SK-N-SH (cell line): Measurements from ENCODE around the gene ABHD16A. TPM values are rescaled to one million over a fixed set of nuclear protein-coding genes. Genes with fewer than 3 reads are reported as not detected.

Experiments used
- CTCF ChIA-PET: fragments of 300-600, 350-600 bp; formaldehyde crosslinking; extraction: SDS; loops from one replicate; lab custom pipeline; 2021; lab: Yijun Ruan, JAX
- POLR2A ChIA-PET: fragments of 350-600 bp; sonication (Branson Sonifier 250); formaldehyde crosslinking; extraction: SDS; loops from one replicate; lab custom pipeline; 2020; ENCODE audit warnings: antibody characterized with exemption, inconsistent platforms; lab: Yijun Ruan, JAX
- DNase-seq: peaks from one replicate; pipeline ENCODE4 v3.0.0; 2012
- H2AFZ ChIP-seq: fragments of 200-600 bp; sonication (generic); 2 replicates; pipeline ENCODE4 v1.8.1; 2016; ENCODE audit warnings: antibody characterized with exemption, mild to moderate bottlenecking, low read depth
- H3F3A ChIP-seq: fragments of 200-600 bp; sonication (generic); replicated peaks from 2 replicates; pipeline ENCODE3; 2016; ENCODE audit warnings: antibody characterized with exemption, mild to moderate bottlenecking; ENCODE audit not compliant: insufficient read depth
- H3K27ac ChIP-seq, 2 experiments: fragments of 200-500 bp in 1 of 2; fragments of 200-600 bp in 1 of 2; sonication (Bioruptor generic) in 1 of 2; sonication (generic), shearing (Covaris generic) in 1 of 2; 2 replicates each; pipeline versions ENCODE4 v1.5.1 to v1.6.1; 2014 to 2016; ENCODE audit warnings: low read depth in 2 of 2, inconsistent platforms in 1 of 2, low read length in 1 of 2, mild to moderate bottlenecking in 1 of 2, mixed read lengths in 1 of 2
- H3K27me3 ChIP-seq: fragments of 200-600 bp; sonication (generic), shearing (Covaris generic); 2 replicates; pipeline ENCODE4 v1.6.1; 2016; ENCODE audit warnings: mixed run types; ENCODE audit not compliant: insufficient read depth
- H3K36me3 ChIP-seq, 2 experiments: fragments of 200-500 bp in 1 of 2; fragments of 200-600 bp in 1 of 2; sonication (Bioruptor generic) in 1 of 2; sonication (generic) in 1 of 2; replicated peaks in 1 of 2; 2 replicates each; pipeline versions ENCODE3 to v1.5.1; 2014 to 2016; ENCODE audit warnings: low read length in 1 of 2, mild to moderate bottlenecking in 1 of 2; ENCODE audit not compliant: insufficient read depth in 2 of 2, control insufficient read depth in 1 of 2
- H3K4me1 ChIP-seq, 2 experiments: fragments of 200-500 bp in 1 of 2; fragments of 200-600 bp in 1 of 2; sonication (Bioruptor generic) in 1 of 2; sonication (generic), shearing (Covaris generic) in 1 of 2; 2 replicates each; pipeline versions ENCODE4 v1.5.1 to v1.6.1; 2014 to 2016; ENCODE audit warnings: low read depth in 1 of 2, low read length in 1 of 2, mixed run types in 1 of 2; ENCODE audit not compliant: insufficient read depth in 2 of 2, control insufficient read depth in 1 of 2
- H3K4me2 ChIP-seq: fragments of 200-600 bp; sonication (generic), shearing (Covaris generic); 2 replicates; pipeline ENCODE4 v1.6.1; 2017; ENCODE audit warnings: mixed run types
- H3K4me3 ChIP-seq, 2 experiments: fragments of 200-500 bp in 1 of 2; fragments of 200-600 bp in 1 of 2; sonication (Bioruptor generic) in 1 of 2; sonication (generic), shearing (Covaris generic) in 1 of 2; 2 replicates each; pipeline versions ENCODE4 v1.5.1 to v1.8.1; 2014 to 2016; ENCODE audit warnings: low read depth in 2 of 2, inconsistent platforms in 1 of 2, low read length in 1 of 2, mild to moderate bottlenecking in 1 of 2, mixed read lengths in 1 of 2, moderate library complexity in 1 of 2
- H3K79me2 ChIP-seq: fragments of 200-600 bp; sonication (generic); 2 replicates; pipeline ENCODE4 v1.8.1; 2017; ENCODE audit warnings: mild to moderate bottlenecking; ENCODE audit not compliant: insufficient read depth
- H3K9ac ChIP-seq: fragments of 200-600 bp; sonication (generic); 2 replicates; pipeline ENCODE4 v1.6.1; 2017; ENCODE audit warnings: mixed run types
- H3K9me2 ChIP-seq: fragments of 200-600 bp; sonication (generic); 2 replicates; pipeline ENCODE4 v1.6.1; 2017; ENCODE audit warnings: mixed run types
- H3K9me3 ChIP-seq: fragments of 200-600 bp; sonication (generic); 2 replicates; pipeline ENCODE4 v1.6.1; 2017; ENCODE audit warnings: mixed run types, mild to moderate bottlenecking, moderate library complexity
- H4K20me1 ChIP-seq: fragments of 200-600 bp; sonication (generic); 2 replicates; pipeline ENCODE4 v1.6.1; 2017; ENCODE audit warnings: mild to moderate bottlenecking, mixed run types; ENCODE audit not compliant: insufficient read depth
- CHD2 ChIP-seq: fragments of 150-350 bp; IDR thresholded peaks from 2 replicates; pipeline ENCODE4 v1.6.1; 2018; ENCODE audit warnings: low read length; ENCODE audit not compliant: partially characterized antibody
- ELF1 ChIP-seq: IDR thresholded peaks from 2 replicates; pipeline ENCODE4 v1.4.0; 2012
- EP300 ChIP-seq, 2 experiments: IDR thresholded peaks; 2 replicates each; pipeline versions ENCODE4 v1.4.0 to v1.6.1; 2012; ENCODE audit warnings: borderline replicate concordance in 1 of 2, low read depth in 1 of 2, low read length in 1 of 2
- EZH2phosphoT487 ChIP-seq: fragments of 200-600 bp; sonication (generic); IDR thresholded peaks from 2 replicates; pipeline ENCODE4 v1.6.1; 2017; ENCODE audit warnings: low read depth, mixed run types, mild to moderate bottlenecking, antibody characterized with exemption, moderate library complexity, borderline replicate concordance
- FOSL2 ChIP-seq: IDR thresholded peaks from 2 replicates; pipeline ENCODE4 v1.4.0; 2012; ENCODE audit warnings: low read depth, mild to moderate bottlenecking, moderate library complexity, borderline replicate concordance
- FOXJ3 ChIP-seq: sonication (generic); formaldehyde crosslinking; IDR thresholded peaks from 2 replicates; pipeline ENCODE4 v1.5.1; 2020; ENCODE audit warnings: mild to moderate bottlenecking, missing genetic modification reagents
- GABPA ChIP-seq: IDR thresholded peaks from 2 replicates; pipeline ENCODE4 v1.4.0; 2012; ENCODE audit warnings: low read depth, mild to moderate bottlenecking
- GATA2 ChIP-seq: sonication (generic); formaldehyde crosslinking; IDR thresholded peaks from 2 replicates; pipeline ENCODE4 v1.5.0; 2020; ENCODE audit warnings: mild to moderate bottlenecking, missing genetic modification reagents
- JUND ChIP-seq: IDR thresholded peaks from 2 replicates; pipeline ENCODE4 v1.4.0; 2012
- MEF2A ChIP-seq: IDR thresholded peaks from 2 replicates; pipeline ENCODE4 v1.4.0; 2012; ENCODE audit warnings: low read depth, borderline replicate concordance
- NFIC ChIP-seq: IDR thresholded peaks from 2 replicates; pipeline ENCODE4 v1.4.0; 2012; ENCODE audit warnings: borderline replicate concordance
- POLR2AphosphoS5 ChIP-seq: IDR thresholded peaks from 2 replicates; pipeline ENCODE4 v1.6.1; 2012; ENCODE audit warnings: low read depth, low read length
- SIN3A ChIP-seq: IDR thresholded peaks from 2 replicates; pipeline ENCODE4 v1.6.1; 2012; ENCODE audit warnings: low read depth, mild to moderate bottlenecking, low read length, moderate library complexity, borderline replicate concordance
- TAF1 ChIP-seq: IDR thresholded peaks from 2 replicates; pipeline ENCODE4 v1.6.1; 2012; ENCODE audit warnings: low read depth, mild to moderate bottlenecking, low read length, moderate library complexity, borderline replicate concordance
- TCF12 ChIP-seq: IDR thresholded peaks from 2 replicates; pipeline ENCODE4 v1.4.0; 2012
- WGBS: methylation state at CpG from one replicate; pipeline ENCODE4 v1.1.6; 2017; ENCODE audit warnings: low lambda C conversion rate; 5-methylcytosine and 5-hydroxymethylcytosine counted together
- polyA plus RNA-seq, 3 experiments: library from polyadenylated mRNA; depleted of rRNA; stranded (reverse); fragments of >200 nt; gene quantifications; 2 replicates each; pipeline ENCODE4 v1.2.3, GENCODE V29; 2012
- TF ChIP-seq, protein P1 (sequence below): IDR thresholded peaks from 2 replicates; pipeline ENCODE4 v1.4.0; 2012; ENCODE audit warnings: low read depth
- TF ChIP-seq, protein P2 (sequence below): IDR thresholded peaks from 2 replicates; pipeline ENCODE4 v1.4.0; 2012; ENCODE audit warnings: low read depth, borderline replicate concordance
- TF ChIP-seq, protein P3 (sequence below): IDR thresholded peaks from 2 replicates; pipeline ENCODE4; 2012

ABHD16A gene
- polyA plus RNA-seq, 1 of the 3 experiments (the other 2 are of a cell fraction), result 49.3 TPM

DNA sequence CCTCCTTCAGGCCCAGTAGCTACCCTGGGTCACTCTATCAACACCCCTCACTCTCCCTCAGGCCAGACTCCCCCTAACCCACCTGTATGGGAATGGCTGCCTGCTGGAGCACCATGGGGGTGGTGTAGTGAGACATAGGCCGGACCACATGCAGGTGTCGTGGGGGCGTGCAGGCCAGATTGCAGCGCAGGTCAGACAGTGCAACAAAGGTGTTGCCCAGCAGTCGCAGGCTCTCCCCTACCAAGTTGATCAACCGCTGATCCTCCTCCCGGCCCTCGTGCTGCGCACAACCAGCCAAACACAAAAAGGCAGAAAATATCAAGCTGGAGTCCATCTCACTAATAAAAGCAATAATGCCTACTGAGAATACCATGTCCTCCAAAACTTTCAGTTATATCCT, 57.8 kb downstream of the ABHD16A start:
- H3K4me3 ChIP-seq, result no peak overlapping the region
- H3K4me1 ChIP-seq, result no peaks in the 10 kb centered on the region
- H3K4me2 ChIP-seq, result no peak overlapping the region
- H3K9me2 ChIP-seq, result no peaks in the 10 kb centered on the region
- H3F3A ChIP-seq, result peaks cover 9% of the 10 kb centered on the region
- H3K9me3 ChIP-seq, result no peaks in the 10 kb centered on the region
- H3K79me2 ChIP-seq, result peaks cover 25% of the 10 kb centered on the region
- ChIA-PET POLR2A (no interaction called here), CTCF (interaction anchor here (1.4 kb wide), 1 partner anchor 20 kb away, joined by 3 read pairs; no protein-coding TSS in a partner anchor)
- TF ChIP-seq NFIC (no peak), TAF1 (no peak), FOSL2 (no peak), MEF2A (no peak), SIN3A (no peak), EP300 (IDR thresholded peaks at IDR 0.05; ENCODE audit: borderline replicate concordance in 1 of 2, low read depth in 1 of 2, low read length in 1 of 2) (no peak), GABPA (no peak), TCF12 (no peak), ELF1 (no peak), CHD2 (no peak), GATA2 (CRISPR knock-in tag) (no peak), JUND (no peak), FOXJ3 (CRISPR knock-in tag) (no peak), POLR2AphosphoS5 (no peak), EZH2phosphoT487 (no peak)
- TF ChIP-seq, protein P1, sequence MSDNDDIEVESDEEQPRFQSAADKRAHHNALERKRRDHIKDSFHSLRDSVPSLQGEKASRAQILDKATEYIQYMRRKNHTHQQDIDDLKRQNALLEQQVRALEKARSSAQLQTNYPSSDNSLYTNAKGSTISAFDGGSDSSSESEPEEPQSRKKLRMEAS, result no peak
- TF ChIP-seq, protein P2, sequence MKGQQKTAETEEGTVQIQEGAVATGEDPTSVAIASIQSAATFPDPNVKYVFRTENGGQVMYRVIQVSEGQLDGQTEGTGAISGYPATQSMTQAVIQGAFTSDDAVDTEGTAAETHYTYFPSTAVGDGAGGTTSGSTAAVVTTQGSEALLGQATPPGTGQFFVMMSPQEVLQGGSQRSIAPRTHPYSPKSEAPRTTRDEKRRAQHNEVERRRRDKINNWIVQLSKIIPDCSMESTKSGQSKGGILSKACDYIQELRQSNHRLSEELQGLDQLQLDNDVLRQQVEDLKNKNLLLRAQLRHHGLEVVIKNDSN, result no peak
- TF ChIP-seq, protein P3, sequence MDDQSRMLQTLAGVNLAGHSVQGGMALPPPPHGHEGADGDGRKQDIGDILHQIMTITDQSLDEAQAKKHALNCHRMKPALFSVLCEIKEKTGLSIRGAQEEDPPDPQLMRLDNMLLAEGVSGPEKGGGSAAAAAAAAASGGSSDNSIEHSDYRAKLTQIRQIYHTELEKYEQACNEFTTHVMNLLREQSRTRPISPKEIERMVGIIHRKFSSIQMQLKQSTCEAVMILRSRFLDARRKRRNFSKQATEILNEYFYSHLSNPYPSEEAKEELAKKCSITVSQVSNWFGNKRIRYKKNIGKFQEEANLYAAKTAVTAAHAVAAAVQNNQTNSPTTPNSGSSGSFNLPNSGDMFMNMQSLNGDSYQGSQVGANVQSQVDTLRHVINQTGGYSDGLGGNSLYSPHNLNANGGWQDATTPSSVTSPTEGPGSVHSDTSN, result no peak
- H4K20me1 ChIP-seq, result no peaks in the 10 kb centered on the region
- H3K27ac ChIP-seq, result no peak overlapping the region
- H3K36me3 ChIP-seq, result peaks cover 59 to 79% of the 10 kb centered on the region in 2 experiments
- no peak for DNase-seq
- WGBS, result 98% methylated on average over 9 of the region's 9 CpGs
- no peaks in the 10 kb centered on the region for H3K27me3 ChIP-seq
- no peak overlapping the region for H2AFZ ChIP-seq
- H3K9ac ChIP-seq, result no peak overlapping the region
